Keratinocyte (primary cell): Measurements from ENCODE around the gene TATDN2.

ENCODE experiments used
- EZH2 ChIP-seq: IDR thresholded peaks from one replicate; pipeline ENCODE4 v1.6.1; 2012; ENCODE audit warnings: inconsistent platforms, mild to moderate bottlenecking, low read length, moderate library complexity
- TF ChIP-seq, protein P1 (sequence below), 3 experiments: IDR thresholded peaks in 1 of 3; conservative IDR thresholded peaks in 1 of 3; optimal IDR thresholded peaks in 1 of 3; 2 replicates in 2 of 3; 3 replicates in 1 of 3; pipeline versions ENCODE3 to v1.5.1; 2011; ENCODE audit warnings: low read length in 3 of 3, mild to moderate bottlenecking in 3 of 3, moderate library complexity in 2 of 3, control low read depth in 1 of 3, inconsistent platforms in 1 of 3; ENCODE audit not compliant: insufficient read depth in 2 of 3; ENCODE audit errors: extremely low read depth in 1 of 3

DNA sequence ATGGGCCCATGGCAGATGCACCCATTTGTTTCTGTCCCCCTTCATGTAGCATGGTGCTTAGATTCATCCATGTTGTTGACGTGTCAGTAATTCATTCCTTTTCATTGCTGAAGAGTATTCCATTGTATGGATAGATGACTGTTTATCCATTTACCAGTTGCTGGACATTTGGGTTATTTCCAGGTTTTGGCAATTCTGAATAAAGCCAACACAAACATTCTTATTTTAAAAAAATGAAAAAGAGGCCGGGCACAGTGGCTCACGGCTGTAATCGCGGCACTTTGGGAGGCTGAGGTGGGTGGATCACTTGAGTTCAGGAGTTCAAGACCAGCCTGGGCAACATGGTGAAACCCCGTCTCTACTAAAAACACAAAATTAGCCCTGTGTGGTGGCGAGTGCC lies 18.7 kb upstream of the TATDN2 start:
- TF ChIP-seq, protein P1, sequence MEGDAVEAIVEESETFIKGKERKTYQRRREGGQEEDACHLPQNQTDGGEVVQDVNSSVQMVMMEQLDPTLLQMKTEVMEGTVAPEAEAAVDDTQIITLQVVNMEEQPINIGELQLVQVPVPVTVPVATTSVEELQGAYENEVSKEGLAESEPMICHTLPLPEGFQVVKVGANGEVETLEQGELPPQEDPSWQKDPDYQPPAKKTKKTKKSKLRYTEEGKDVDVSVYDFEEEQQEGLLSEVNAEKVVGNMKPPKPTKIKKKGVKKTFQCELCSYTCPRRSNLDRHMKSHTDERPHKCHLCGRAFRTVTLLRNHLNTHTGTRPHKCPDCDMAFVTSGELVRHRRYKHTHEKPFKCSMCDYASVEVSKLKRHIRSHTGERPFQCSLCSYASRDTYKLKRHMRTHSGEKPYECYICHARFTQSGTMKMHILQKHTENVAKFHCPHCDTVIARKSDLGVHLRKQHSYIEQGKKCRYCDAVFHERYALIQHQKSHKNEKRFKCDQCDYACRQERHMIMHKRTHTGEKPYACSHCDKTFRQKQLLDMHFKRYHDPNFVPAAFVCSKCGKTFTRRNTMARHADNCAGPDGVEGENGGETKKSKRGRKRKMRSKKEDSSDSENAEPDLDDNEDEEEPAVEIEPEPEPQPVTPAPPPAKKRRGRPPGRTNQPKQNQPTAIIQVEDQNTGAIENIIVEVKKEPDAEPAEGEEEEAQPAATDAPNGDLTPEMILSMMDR (optimal IDR thresholded peaks at IDR 0.05 in 1 of 3, IDR thresholded peaks at IDR 0.05 in 1 of 3, conservative IDR thresholded peaks at IDR 0.05 in 1 of 3; ENCODE audit: extremely low read depth in 1 of 3, insufficient read depth in 2 of 3, low read length in 3 of 3) = no peak
- no peak for TF ChIP-seq EZH2
